ENCODE data around the gene UBE2L5.

The UBE2L5 gene

DNA sequence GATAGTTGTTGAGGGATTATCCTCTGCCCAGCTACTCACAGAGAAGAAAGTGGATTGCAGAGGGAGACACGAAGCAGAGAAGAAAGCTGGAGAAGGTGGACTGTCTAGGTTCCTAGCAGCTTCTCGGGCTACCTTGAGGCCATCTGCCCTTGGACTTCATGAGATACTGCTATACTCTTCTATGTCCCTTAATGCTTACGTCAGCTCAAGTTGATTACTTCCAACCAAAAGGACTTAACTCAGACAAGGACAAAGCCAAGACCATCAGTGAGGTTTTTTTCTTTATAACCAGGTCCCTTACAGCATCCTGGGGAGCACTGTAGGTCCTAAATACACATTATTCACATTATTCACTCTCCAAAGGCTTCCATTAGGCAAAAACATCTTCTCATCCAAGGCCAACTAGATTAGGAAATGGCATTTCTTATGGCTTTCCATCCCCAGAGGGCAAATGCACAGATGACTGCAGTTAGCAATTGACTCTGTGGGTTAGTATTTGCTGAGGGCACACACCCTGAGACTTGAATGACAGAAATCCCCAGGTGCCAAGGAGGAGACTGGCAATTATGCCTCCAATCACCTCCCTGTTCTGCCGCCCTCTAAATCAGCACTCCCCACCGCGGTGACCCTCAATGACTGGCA lies 4.1 kb upstream of the UBE2L5 start:
- H3K79me2 ChIP-seq (ENCODE audit: insufficient read depth, low read length): no peaks in the 10 kb centered on the region
- TF ChIP-seq CTCF (conservative IDR thresholded peaks at IDR 0.05; ENCODE audit: low read length) (no peak), EZH2phosphoT487 (IDR thresholded peaks at IDR 0.05; ENCODE audit: borderline replicate concordance) (no peak)
- no peaks in the 10 kb centered on the region for H3F3A ChIP-seq (ENCODE audit: low read depth)
- H3K9me2 ChIP-seq (replicated peaks; ENCODE audit: low read depth, low read length): no peaks in the 10 kb centered on the region
- peaks cover 42% of the 10 kb centered on the region for H3K4me1 ChIP-seq (ENCODE audit: insufficient read depth, low read length, poor library complexity, severe bottlenecking)
- H3K9ac ChIP-seq (ENCODE audit: low read depth, low read length, poor library complexity, severe bottlenecking): no peak overlapping the region
- no peaks in the 10 kb centered on the region for H3K9me3 ChIP-seq (ENCODE audit: insufficient read depth, low read depth, low read length)
- no peaks in the 10 kb centered on the region for H4K20me1 ChIP-seq (ENCODE audit: insufficient read depth, low read length, poor library complexity, severe bottlenecking)
- H3K4me2 ChIP-seq (ENCODE audit: low read depth, low read length, poor library complexity, severe bottlenecking): no peak overlapping the region
- H2AFZ ChIP-seq (ENCODE audit: low read length): no peak overlapping the region
- H3K36me3 ChIP-seq (ENCODE audit: insufficient read depth, low read length): no peaks in the 10 kb centered on the region
- no peaks in the 10 kb centered on the region for H3K27me3 ChIP-seq (ENCODE audit: insufficient read depth, low read length, poor library complexity, severe bottlenecking)
- H3K4me3 ChIP-seq (ENCODE audit: low read length, poor library complexity, severe bottlenecking): no peak overlapping the region

- no peaks in the 10 kb centered on the region for H3K9me3 ChIP-seq (ENCODE audit: insufficient read depth, low read depth, low read length)
- H3K4me2 ChIP-seq (ENCODE audit: low read depth, low read length, poor library complexity, severe bottlenecking): no peak overlapping the region
- TF ChIP-seq CTCF (conservative IDR thresholded peaks at IDR 0.05; ENCODE audit: low read length): no peak
- no peak for TF ChIP-seq EZH2phosphoT487 (IDR thresholded peaks at IDR 0.05; ENCODE audit: borderline replicate concordance)
- peaks cover 39% of the 10 kb centered on the region for H3K4me1 ChIP-seq (ENCODE audit: insufficient read depth, low read length, poor library complexity, severe bottlenecking)
- H3K79me2 ChIP-seq (ENCODE audit: insufficient read depth, low read length): no peaks in the 10 kb centered on the region
- no peaks in the 10 kb centered on the region for H3K9me2 ChIP-seq (replicated peaks; ENCODE audit: low read depth, low read length)
- H3K27me3 ChIP-seq (ENCODE audit: insufficient read depth, low read length, poor library complexity, severe bottlenecking): no peaks in the 10 kb centered on the region
- H3K9ac ChIP-seq (ENCODE audit: low read depth, low read length, poor library complexity, severe bottlenecking): no peak overlapping the region
- no peaks in the 10 kb centered on the region for H3F3A ChIP-seq (ENCODE audit: low read depth)
- no peaks in the 10 kb centered on the region for H4K20me1 ChIP-seq (ENCODE audit: insufficient read depth, low read length, poor library complexity, severe bottlenecking)
- no peak overlapping the region for H2AFZ ChIP-seq (ENCODE audit: low read length)
- H3K36me3 ChIP-seq (ENCODE audit: insufficient read depth, low read length): no peaks in the 10 kb centered on the region
- H3K4me3 ChIP-seq (ENCODE audit: low read length, poor library complexity, severe bottlenecking): no peak overlapping the region
Observed at GRCh38 chr13:30418717-30419459, 3.4 kb upstream of the UBE2L5 start.

DNA sequence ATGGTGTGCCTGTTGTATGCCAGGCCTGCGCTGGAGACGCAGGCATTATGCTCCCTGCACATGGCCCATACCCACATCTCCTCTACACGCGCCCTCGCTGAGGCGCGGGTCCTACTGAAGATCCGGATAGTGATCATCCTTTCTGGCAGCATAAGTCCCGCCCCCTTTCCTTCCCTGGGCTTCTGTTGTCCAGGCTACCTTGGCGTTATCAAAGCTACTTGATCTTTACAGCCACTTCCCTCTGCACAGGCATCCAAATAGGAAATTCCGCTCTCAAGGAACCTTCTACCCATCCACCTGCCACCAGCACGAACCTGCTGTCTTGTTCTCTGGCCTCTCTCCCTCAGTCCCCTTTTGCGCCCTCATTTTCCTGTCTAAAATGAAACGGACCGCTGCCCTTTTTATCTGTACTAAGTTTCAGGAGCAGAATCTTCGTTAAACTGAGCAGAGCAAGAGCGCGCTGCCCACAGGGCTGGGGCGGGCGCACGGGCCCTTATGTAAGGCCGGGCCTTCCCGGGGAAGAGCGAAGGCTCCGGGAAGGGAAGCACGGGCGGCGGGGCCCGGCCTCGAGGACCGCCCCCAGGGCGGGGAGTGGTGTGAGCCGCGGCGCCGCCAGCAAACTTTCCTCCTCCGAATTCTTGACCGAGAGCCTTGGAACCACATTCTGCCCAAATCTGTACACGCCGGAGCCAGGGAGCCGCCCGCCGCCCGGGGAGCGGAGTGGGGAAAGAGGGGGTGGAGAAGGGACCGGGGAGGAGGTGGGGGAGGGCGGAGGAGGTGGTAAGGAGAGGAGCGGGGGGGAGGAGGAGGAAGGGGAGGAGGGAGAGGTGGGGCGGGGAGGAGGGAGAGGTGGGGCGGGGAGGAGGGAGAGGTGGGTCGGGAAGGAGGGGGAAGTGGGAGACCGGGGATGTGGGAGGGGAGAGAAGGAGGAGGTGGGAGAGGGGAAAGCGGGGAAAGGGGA lies 920 bp upstream of the UBE2L5 start:
- no peaks in the 10 kb centered on the region for H3K36me3 ChIP-seq (ENCODE audit: insufficient read depth, low read length)
- no peaks in the 10 kb centered on the region for H3K9me3 ChIP-seq (ENCODE audit: insufficient read depth, low read depth, low read length)
- peak overlapping the region; percentile 82 for H3K9ac ChIP-seq (ENCODE audit: low read depth, low read length, poor library complexity, severe bottlenecking)
- H3K27me3 ChIP-seq (ENCODE audit: insufficient read depth, low read length, poor library complexity, severe bottlenecking): no peaks in the 10 kb centered on the region
- TF ChIP-seq EZH2phosphoT487 (IDR thresholded peaks at IDR 0.05; ENCODE audit: borderline replicate concordance) (no peak), CTCF (conservative IDR thresholded peaks at IDR 0.05; ENCODE audit: low read length) (no peak)
- H3K4me3 ChIP-seq (ENCODE audit: low read length, poor library complexity, severe bottlenecking): peak overlapping the region; percentile 84
- peaks cover 30% of the 10 kb centered on the region for H3K4me1 ChIP-seq (ENCODE audit: insufficient read depth, low read length, poor library complexity, severe bottlenecking)
- peak overlapping the region; percentile 93 for H3K4me2 ChIP-seq (ENCODE audit: low read depth, low read length, poor library complexity, severe bottlenecking)
- no peaks in the 10 kb centered on the region for H3K9me2 ChIP-seq (replicated peaks; ENCODE audit: low read depth, low read length)
- no peaks in the 10 kb centered on the region for H3K79me2 ChIP-seq (ENCODE audit: insufficient read depth, low read length)
- H2AFZ ChIP-seq (ENCODE audit: low read length): peak overlapping the region; percentile 87
- no peaks in the 10 kb centered on the region for H3F3A ChIP-seq (ENCODE audit: low read depth)
- no peaks in the 10 kb centered on the region for H4K20me1 ChIP-seq (ENCODE audit: insufficient read depth, low read length, poor library complexity, severe bottlenecking)

Measured in Loucy (cell line).